ENCODE results near the gene GANAB. TPM values are rescaled to one million over a fixed set of nuclear protein-coding genes. Genes with fewer than 3 reads are reported as not detected.

Gene GANAB
- total RNA-seq, 4 donors from 2014 or later = 77.7 to 129 (median 111) TPM

GRCh38 chr11:62612366-62613290, 33.8 kb downstream of the GANAB start, which contains the start of the genes EML3 and ROM1:
EML3 (minus strand) TSS chr11:62612775; CDS start chr11:62612457, 318 bp downstream.
ROM1 (plus strand) TSS chr11:62613257; CDS start chr11:62613282, 25 bp downstream.
- peaks cover 5 to 67% (median 57%) of the 10 kb centered on the region in 4 donors for H3K36me3 ChIP-seq
- TF ChIP-seq EP300 (IDR thresholded peaks at IDR 0.05) = no peak
- TF ChIP-seq POLR2AphosphoS5 (IDR thresholded peaks at IDR 0.05) = peak; percentile 52
- TF ChIP-seq, protein P1, sequence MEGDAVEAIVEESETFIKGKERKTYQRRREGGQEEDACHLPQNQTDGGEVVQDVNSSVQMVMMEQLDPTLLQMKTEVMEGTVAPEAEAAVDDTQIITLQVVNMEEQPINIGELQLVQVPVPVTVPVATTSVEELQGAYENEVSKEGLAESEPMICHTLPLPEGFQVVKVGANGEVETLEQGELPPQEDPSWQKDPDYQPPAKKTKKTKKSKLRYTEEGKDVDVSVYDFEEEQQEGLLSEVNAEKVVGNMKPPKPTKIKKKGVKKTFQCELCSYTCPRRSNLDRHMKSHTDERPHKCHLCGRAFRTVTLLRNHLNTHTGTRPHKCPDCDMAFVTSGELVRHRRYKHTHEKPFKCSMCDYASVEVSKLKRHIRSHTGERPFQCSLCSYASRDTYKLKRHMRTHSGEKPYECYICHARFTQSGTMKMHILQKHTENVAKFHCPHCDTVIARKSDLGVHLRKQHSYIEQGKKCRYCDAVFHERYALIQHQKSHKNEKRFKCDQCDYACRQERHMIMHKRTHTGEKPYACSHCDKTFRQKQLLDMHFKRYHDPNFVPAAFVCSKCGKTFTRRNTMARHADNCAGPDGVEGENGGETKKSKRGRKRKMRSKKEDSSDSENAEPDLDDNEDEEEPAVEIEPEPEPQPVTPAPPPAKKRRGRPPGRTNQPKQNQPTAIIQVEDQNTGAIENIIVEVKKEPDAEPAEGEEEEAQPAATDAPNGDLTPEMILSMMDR (IDR thresholded peaks at IDR 0.05) = peak; percentile 92 to 96 (median 92)
- TF ChIP-seq POLR2A (IDR thresholded peaks at IDR 0.05; ENCODE audit: low read depth) = no peak
- H3K4me1 ChIP-seq = peaks cover 24 to 48% (median 37%) of the 10 kb centered on the region in 4 donors
- peak; percentile 98 for DNase-seq (ENCODE audit: extremely low spot score)
- H3K4me3 ChIP-seq = peak within 1 kb of the TSS; percentile 70 to 97 (median 83)
- H3K9me3 ChIP-seq = no peaks in the 10 kb centered on the region
- no peaks in the 10 kb centered on the region for H3K27me3 ChIP-seq
- intact Hi-C loops (cut with DNase I) = no loop called here
- H3K27ac ChIP-seq (replicated peaks in 1 of 4) = peak within 1 kb of the TSS; percentile 91 to 99 (median 96)
- WGBS = 0% methylated on average over 1 of the region's 91 CpGs

- Histone ChIP-seq H3K4me1 (peaks cover 24 to 48% (median 37%) of the 10 kb centered on the region in 4 donors), H3K4me3 (peak overlapping the region; percentile 70 to 97 (median 83)), H3K9me3 (no peaks in the 10 kb centered on the region), H3K27me3 (no peaks in the 10 kb centered on the region), H3K27ac (replicated peaks in 1 of 4) (peak overlapping the region; percentile 91 to 99 (median 96)), H3K36me3 (peaks cover 4 to 67% (median 56%) of the 10 kb centered on the region in 4 donors)
- TF ChIP-seq, protein P1 (IDR thresholded peaks at IDR 0.05) = no peak
- peak in 1 of 2 donors; percentile 13 for TF ChIP-seq POLR2AphosphoS5 (IDR thresholded peaks at IDR 0.05)
- 0% methylated on average over 29 of the region's 34 CpGs for WGBS
- intact Hi-C loops (cut with DNase I) = no loop called here
- DNase-seq (ENCODE audit: extremely low spot score) = no peak
These were observed 34.6 kb downstream of the GANAB start for GRCh38 chr11:62611705-62612365.

GRCh38 chr11:62610814-62611704, 35.4 kb downstream of the GANAB start:
- Histone ChIP-seq H3K27ac (replicated peaks in 1 of 4) (peak overlapping the region; percentile 91 to 99 (median 96)), H3K4me1 (peaks cover 24 to 48% (median 37%) of the 10 kb centered on the region in 4 donors), H3K9me3 (no peaks in the 10 kb centered on the region), H3K4me3 (peak overlapping the region; percentile 70 to 97 (median 83)), H3K36me3 (peaks cover 5 to 68% (median 53%) of the 10 kb centered on the region in 4 donors), H3K27me3 (no peaks in the 10 kb centered on the region)
- intact Hi-C loops (cut with DNase I) = no loop called here
- 65% methylated on average over 21 of the region's 28 CpGs for WGBS
- no peak for DNase-seq (ENCODE audit: extremely low spot score)
- TF ChIP-seq EP300 (IDR thresholded peaks at IDR 0.05) (no peak), POLR2AphosphoS5 (IDR thresholded peaks at IDR 0.05) (no peak), POLR2A (IDR thresholded peaks at IDR 0.05; ENCODE audit: low read depth) (no peak)
- TF ChIP-seq, protein P1 (IDR thresholded peaks at IDR 0.05) = no peak

DNA sequence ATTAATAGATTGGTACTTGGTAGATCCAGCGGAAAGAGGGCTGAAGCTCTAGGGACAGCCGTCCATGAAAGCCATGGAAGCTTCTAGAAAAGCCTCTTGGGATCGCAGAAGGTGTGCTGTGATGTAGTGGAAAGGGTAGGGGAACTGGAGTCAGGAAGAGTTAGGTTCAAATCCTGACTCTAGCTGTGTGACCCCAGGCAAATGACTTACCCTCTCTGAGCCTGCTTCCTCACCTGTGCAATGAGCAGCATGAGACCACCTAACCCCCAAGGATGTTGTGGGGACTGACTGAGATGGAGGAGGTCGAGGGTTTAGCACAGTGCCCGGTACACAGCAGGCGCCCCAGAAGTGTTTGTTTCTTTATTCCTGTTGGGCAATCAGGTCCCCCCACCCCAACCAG, 36.0 kb downstream of the GANAB start:
- no peak overlapping the region for H3K4me3 ChIP-seq
- TF ChIP-seq POLR2A (IDR thresholded peaks at IDR 0.05; ENCODE audit: low read depth) (no peak), POLR2AphosphoS5 (IDR thresholded peaks at IDR 0.05) (no peak), EP300 (IDR thresholded peaks at IDR 0.05) (no peak)
- TF ChIP-seq, protein P1 (IDR thresholded peaks at IDR 0.05) = no peak
- no peaks in the 10 kb centered on the region for H3K9me3 ChIP-seq
- peaks cover 24 to 48% (median 37%) of the 10 kb centered on the region in 4 donors for H3K4me1 ChIP-seq
- no peaks in the 10 kb centered on the region for H3K27me3 ChIP-seq
- WGBS = 87% methylated on average over 3 of the region's 6 CpGs
- H3K27ac ChIP-seq (replicated peaks in 1 of 4) = no peak overlapping the region
- intact Hi-C loops (cut with DNase I) = no loop called here
- peaks cover 10 to 68% (median 54%) of the 10 kb centered on the region in 4 donors for H3K36me3 ChIP-seq
- no peak for DNase-seq (ENCODE audit: extremely low spot score)
